ENCODE data around the gene ZC3H12D. TPM values are rescaled to one million over a fixed set of nuclear protein-coding genes. Genes with fewer than 3 reads are reported as not detected.

ZC3H12D gene
- total RNA-seq, 1 experiment from 2014 or later, result not detected

GRCh38 chr6:149455031-149455732 lies 29.6 kb downstream of the ZC3H12D start:
- Mint-ChIP-seq H3K27me3 (ENCODE audit: insufficient read depth, unreplicated experiment) (no peaks in the 10 kb centered on the region), H3K9me3 (ENCODE audit: unreplicated experiment) (no peaks in the 10 kb centered on the region), H3K36me3 (ENCODE audit: insufficient read depth, unreplicated experiment) (no peaks in the 10 kb centered on the region), H3K4me3 (ENCODE audit: unreplicated experiment) (no peak overlapping the region), H3K4me1 (ENCODE audit: insufficient read depth, unreplicated experiment) (peaks cover 6% of the 10 kb centered on the region), H3K27ac (ENCODE audit: low read depth, unreplicated experiment) (peak overlapping the region; percentile 11)
- no peak for TF ChIP-seq CTCF (IDR thresholded peaks at IDR 0.05; ENCODE audit: unreplicated experiment)
- ChIA-PET CTCF (interaction anchor here (0.6 to 1.6 kb wide), 3 partner anchors 19 to 534 kb away, joined by 3 to 6 read pairs (median 4); no protein-coding TSS in a partner anchor), POLR2A (interaction anchor here (0.6 to 1.4 kb wide), 6 partner anchors 10 to 156 kb away, joined by 3 to 6 read pairs (median 4); partner anchors contain the start of gene PPIL4)
- intact Hi-C loops (cut with micrococcal nuclease), result no loop called here
- no peak for DNase-seq (ENCODE audit: unreplicated experiment)
- no TSS peak for BruUV-seq (replicated peaks)

GRCh38 chr6:149454346-149454848 lies 30.4 kb downstream of the ZC3H12D start:
- intact Hi-C loops (cut with micrococcal nuclease), result no loop called here
- no TSS peak for BruUV-seq (replicated peaks)
- POLR2A ChIA-PET, result interaction anchor here (0.8 to 1.4 kb wide), 5 partner anchors 10 to 156 kb away, joined by 3 to 6 read pairs (median 4); partner anchors contain the start of gene PPIL4
- peaks cover 6% of the 10 kb centered on the region for H3K4me1 Mint-ChIP-seq (ENCODE audit: insufficient read depth, unreplicated experiment)
- no peak for TF ChIP-seq CTCF (IDR thresholded peaks at IDR 0.05; ENCODE audit: unreplicated experiment)
- H3K27ac Mint-ChIP-seq (ENCODE audit: low read depth, unreplicated experiment), result no peak overlapping the region
- H3K9me3 Mint-ChIP-seq (ENCODE audit: unreplicated experiment), result no peaks in the 10 kb centered on the region
- H3K4me3 Mint-ChIP-seq (ENCODE audit: unreplicated experiment), result no peak overlapping the region
- DNase-seq (ENCODE audit: unreplicated experiment), result peak; percentile 95
- H3K36me3 Mint-ChIP-seq (ENCODE audit: insufficient read depth, unreplicated experiment), result no peaks in the 10 kb centered on the region
- CTCF ChIA-PET, result interaction anchor here (0.6 to 1.6 kb wide), 5 partner anchors 19 to 881 kb away, joined by 3 to 7 read pairs (median 4); no protein-coding TSS in a partner anchor
- H3K27me3 Mint-ChIP-seq (ENCODE audit: insufficient read depth, unreplicated experiment), result no peaks in the 10 kb centered on the region

GRCh38 chr6:149453597-149454345 lies 31.0 kb downstream of the ZC3H12D start:
- Mint-ChIP-seq H3K36me3 (ENCODE audit: insufficient read depth, unreplicated experiment) (no peaks in the 10 kb centered on the region), H3K4me1 (ENCODE audit: insufficient read depth, unreplicated experiment) (peaks cover 6% of the 10 kb centered on the region), H3K9me3 (ENCODE audit: unreplicated experiment) (no peaks in the 10 kb centered on the region), H3K4me3 (ENCODE audit: unreplicated experiment) (no peak overlapping the region), H3K27me3 (ENCODE audit: insufficient read depth, unreplicated experiment) (no peaks in the 10 kb centered on the region), H3K27ac (ENCODE audit: low read depth, unreplicated experiment) (no peak overlapping the region)
- ChIA-PET CTCF (interaction anchor here (0.6 to 1.6 kb wide), 9 partner anchors 20 to 888 kb away, joined by 3 to 7 read pairs (median 4); no protein-coding TSS in a partner anchor), POLR2A (interaction anchor here (0.7 to 1.1 kb wide), 4 partner anchors 22 to 155 kb away, joined by 3 to 5 read pairs (median 3); partner anchors contain the start of gene PPIL4)
- intact Hi-C loops (cut with micrococcal nuclease), result no loop called here
- no peak for DNase-seq (ENCODE audit: unreplicated experiment)
- no peak for TF ChIP-seq CTCF (IDR thresholded peaks at IDR 0.05; ENCODE audit: unreplicated experiment)
- BruUV-seq (replicated peaks), result no TSS peak
